ENCODE results near the gene CNNM3.

Gene CNNM3

GRCh38 chr2:96881349-96882195 lies 65.5 kb downstream of the CNNM3 start:
- no peak for DNase-seq

- DNase-seq = no peak
These were observed 66.2 kb downstream of the CNNM3 start for GRCh38 chr2:96882230-96882629.

GRCh38 chr2:96882906-96883305 lies 66.8 kb downstream of the CNNM3 start:
- DNase-seq = no peak

- no peak for DNase-seq
These were observed 67.2 kb downstream of the CNNM3 start for GRCh38 chr2:96883306-96883705.
